Measurements from ENCODE around the gene RBM4.

RBM4 gene

GRCh38 chr11:66643745-66644437 is 5.4 kb downstream of the RBM4 start:
- Histone ChIP-seq H3K79me2 (ENCODE audit: control insufficient read depth, low read length) (peaks cover 100% of the 10 kb centered on the region), H3K9me2 (replicated peaks; ENCODE audit: control insufficient read depth, low read length) (no peaks in the 10 kb centered on the region), H3K4me3 (ENCODE audit: low read length) (no peak overlapping the region; the same call in 1 of the 2 replicates), H3K4me1 (ENCODE audit: control insufficient read depth, low read length) (peaks cover 42% of the 10 kb centered on the region), H4K20me1 (ENCODE audit: control insufficient read depth, insufficient read depth, low read depth, low read length) (peaks cover 65% of the 10 kb centered on the region), H3K27me3 (ENCODE audit: control insufficient read depth, low read length) (no peaks in the 10 kb centered on the region), H3K9me3 (ENCODE audit: control insufficient read depth, insufficient read depth, low read length) (no peaks in the 10 kb centered on the region), H3K36me3 (ENCODE audit: control insufficient read depth, low read length) (peaks cover 97% of the 10 kb centered on the region), H3F3A (ENCODE audit: control insufficient read depth, insufficient read depth) (peaks cover 37% of the 10 kb centered on the region), H3K27ac (ENCODE audit: low read depth, low read length) (no peak overlapping the region), H3K4me2 (ENCODE audit: low read length) (peak overlapping the region; percentile 8; the same call in 1 of the 2 replicates)
- TF ChIP-seq CTCF (IDR thresholded peaks at IDR 0.05; ENCODE audit: low read depth, low read length, poor library complexity, severe bottlenecking) (no peak), EZH2phosphoT487 (IDR thresholded peaks at IDR 0.05; ENCODE audit: borderline replicate concordance, low read length) (no peak)

- H4K20me1 ChIP-seq (ENCODE audit: control insufficient read depth, insufficient read depth, low read depth, low read length), result peaks cover 35% of the 10 kb centered on the region
- H3F3A ChIP-seq (ENCODE audit: control insufficient read depth, insufficient read depth), result peaks cover 47% of the 10 kb centered on the region
- no peak overlapping the region for H3K27ac ChIP-seq (ENCODE audit: low read depth, low read length)
- H3K4me2 ChIP-seq (ENCODE audit: low read length), result no peak overlapping the region
- peaks cover 93% of the 10 kb centered on the region for H3K36me3 ChIP-seq (ENCODE audit: control insufficient read depth, low read length)
- peaks cover 16% of the 10 kb centered on the region for H3K4me1 ChIP-seq (ENCODE audit: control insufficient read depth, low read length)
- no peaks in the 10 kb centered on the region for H3K9me3 ChIP-seq (ENCODE audit: control insufficient read depth, insufficient read depth, low read length)
- peaks cover 98% of the 10 kb centered on the region for H3K79me2 ChIP-seq (ENCODE audit: control insufficient read depth, low read length)
- no peaks in the 10 kb centered on the region for H3K9me2 ChIP-seq (replicated peaks; ENCODE audit: control insufficient read depth, low read length)
- TF ChIP-seq EZH2phosphoT487 (IDR thresholded peaks at IDR 0.05; ENCODE audit: borderline replicate concordance, low read length) (no peak), CTCF (IDR thresholded peaks at IDR 0.05; ENCODE audit: low read depth, low read length, poor library complexity, severe bottlenecking) (no peak)
- H3K27me3 ChIP-seq (ENCODE audit: control insufficient read depth, low read length), result no peaks in the 10 kb centered on the region
- H3K4me3 ChIP-seq (ENCODE audit: low read length), result no peak overlapping the region
Observed at GRCh38 chr11:66646828-66647227, 8.3 kb downstream of the RBM4 start.

- H3F3A ChIP-seq (ENCODE audit: control insufficient read depth, insufficient read depth), result peaks cover 41% of the 10 kb centered on the region
- peaks cover 22% of the 10 kb centered on the region; the same call in 1 of the 2 replicates for H4K20me1 ChIP-seq (ENCODE audit: control insufficient read depth, insufficient read depth, low read depth, low read length)
- no peaks in the 10 kb centered on the region for H3K9me2 ChIP-seq (replicated peaks; ENCODE audit: control insufficient read depth, low read length)
- no peak overlapping the region for H3K4me3 ChIP-seq (ENCODE audit: low read length)
- 0 out of 2 replicates have a peak, but pooled peaks cover 3% of the 10 kb centered on the region for H3K4me1 ChIP-seq (ENCODE audit: control insufficient read depth, low read length)
- H3K4me2 ChIP-seq (ENCODE audit: low read length), result no peak overlapping the region
- H3K9me3 ChIP-seq (ENCODE audit: control insufficient read depth, insufficient read depth, low read length), result no peaks in the 10 kb centered on the region
- H3K79me2 ChIP-seq (ENCODE audit: control insufficient read depth, low read length), result peaks cover 94% of the 10 kb centered on the region
- peaks cover 75% of the 10 kb centered on the region for H3K36me3 ChIP-seq (ENCODE audit: control insufficient read depth, low read length)
- H3K27ac ChIP-seq (ENCODE audit: low read depth, low read length), result no peak overlapping the region
- H3K27me3 ChIP-seq (ENCODE audit: control insufficient read depth, low read length), result no peaks in the 10 kb centered on the region
- TF ChIP-seq EZH2phosphoT487 (IDR thresholded peaks at IDR 0.05; ENCODE audit: borderline replicate concordance, low read length), result no peak
- no peak for TF ChIP-seq CTCF (IDR thresholded peaks at IDR 0.05; ENCODE audit: low read depth, low read length, poor library complexity, severe bottlenecking)
Observed at GRCh38 chr11:66649903-66650302, 11.4 kb downstream of the RBM4 start.
